Mammary epithelial cell (primary cell): ENCODE results near the gene SCNN1G.

Experiments
- EZH2 ChIP-seq: IDR thresholded peaks from 2 replicates; pipeline ENCODE4 v1.6.1; 2012; ENCODE audit warnings: low read length, inconsistent platforms, borderline replicate concordance
- TF ChIP-seq, protein P1 (sequence below), 2 donors: IDR thresholded peaks in 1 of 2; conservative IDR thresholded peaks in 1 of 2; 2 replicates each; pipeline ENCODE4 v1.5.1; 2011 to 2012; ENCODE audit warnings: inconsistent platforms in 2 of 2, low read length in 2 of 2, mild to moderate bottlenecking in 2 of 2, control low read depth in 1 of 2, low read depth in 1 of 2; ENCODE audit not compliant: insufficient read depth in 1 of 2; ENCODE audit errors: extremely low read depth in 1 of 2

DNA sequence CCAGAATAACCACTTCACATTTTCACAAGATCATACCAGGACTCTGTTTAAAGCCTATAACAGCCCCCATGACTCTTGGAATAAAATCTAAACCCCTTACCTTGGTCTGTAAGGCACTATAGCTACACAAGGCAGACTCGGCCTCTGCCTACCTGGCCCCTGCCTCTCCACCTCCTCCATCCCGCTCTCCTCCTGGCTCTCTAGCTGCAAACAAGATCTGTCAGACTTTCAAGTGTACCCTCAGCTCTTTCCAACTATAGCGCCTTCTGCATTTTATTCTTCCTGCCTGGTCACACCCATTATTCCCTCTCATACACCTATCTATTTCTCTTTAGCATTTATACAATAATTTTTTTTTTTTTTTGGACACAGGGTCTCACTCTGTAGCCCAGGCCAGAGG is 41.5 kb upstream of the SCNN1G start:
- TF ChIP-seq, protein P1, sequence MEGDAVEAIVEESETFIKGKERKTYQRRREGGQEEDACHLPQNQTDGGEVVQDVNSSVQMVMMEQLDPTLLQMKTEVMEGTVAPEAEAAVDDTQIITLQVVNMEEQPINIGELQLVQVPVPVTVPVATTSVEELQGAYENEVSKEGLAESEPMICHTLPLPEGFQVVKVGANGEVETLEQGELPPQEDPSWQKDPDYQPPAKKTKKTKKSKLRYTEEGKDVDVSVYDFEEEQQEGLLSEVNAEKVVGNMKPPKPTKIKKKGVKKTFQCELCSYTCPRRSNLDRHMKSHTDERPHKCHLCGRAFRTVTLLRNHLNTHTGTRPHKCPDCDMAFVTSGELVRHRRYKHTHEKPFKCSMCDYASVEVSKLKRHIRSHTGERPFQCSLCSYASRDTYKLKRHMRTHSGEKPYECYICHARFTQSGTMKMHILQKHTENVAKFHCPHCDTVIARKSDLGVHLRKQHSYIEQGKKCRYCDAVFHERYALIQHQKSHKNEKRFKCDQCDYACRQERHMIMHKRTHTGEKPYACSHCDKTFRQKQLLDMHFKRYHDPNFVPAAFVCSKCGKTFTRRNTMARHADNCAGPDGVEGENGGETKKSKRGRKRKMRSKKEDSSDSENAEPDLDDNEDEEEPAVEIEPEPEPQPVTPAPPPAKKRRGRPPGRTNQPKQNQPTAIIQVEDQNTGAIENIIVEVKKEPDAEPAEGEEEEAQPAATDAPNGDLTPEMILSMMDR (conservative IDR thresholded peaks at IDR 0.05 in 1 of 2, IDR thresholded peaks at IDR 0.05 in 1 of 2; ENCODE audit: extremely low read depth in 1 of 2, insufficient read depth in 1 of 2, low read depth in 1 of 2, low read length in 2 of 2) = no peak
- no peak for TF ChIP-seq EZH2
